Colonic mucosa (tissue), 4 donors: ENCODE data around the gene MON1B. TPM values are rescaled to one million over a fixed set of nuclear protein-coding genes. Genes with fewer than 3 reads are reported as not detected.
"Not testable (repeated sequence)": the region's sequence is repeated elsewhere in the genome, so short reads cannot be mapped to it uniquely, and the experiment has no call there.

Experiments used
- DNase-seq: peaks from one replicate; pipeline ENCODE4 v3.0.0-alpha.2; 2020
- H3K27ac ChIP-seq: fragments of 200-600 bp; one replicate; pipeline ENCODE4 v1.8.0; 2021
- H3K27me3 ChIP-seq: fragments of 200-600 bp; one replicate; pipeline ENCODE4 v1.8.0; 2021
- H3K36me3 ChIP-seq: fragments of 200-600 bp; one replicate; pipeline ENCODE4 v1.8.0; 2021
- H3K4me1 ChIP-seq: fragments of 200-600 bp; one replicate; pipeline ENCODE4 v1.8.0; 2021; ENCODE audit warnings: mild to moderate bottlenecking
- H3K4me3 ChIP-seq: fragments of 200-600 bp; one replicate; pipeline ENCODE4 v1.8.0; 2021
- H3K9ac ChIP-seq, 2 donors: one replicate each; pipeline ENCODE4 v1.7.0; 2013; ENCODE audit warnings: control low read depth in 2 of 2, low read depth in 2 of 2, low read length in 2 of 2
- H3K9me3 ChIP-seq: fragments of 200-600 bp; one replicate; pipeline ENCODE4 v1.8.0; 2021
- CTCF ChIP-seq: fragments of 200-600 bp; IDR thresholded peaks from one replicate; pipeline ENCODE4 v1.8.0; 2022; ENCODE audit warnings: antibody characterized with exemption, mild to moderate bottlenecking
- intact Hi-C: fragments of 100-400 bp; cut with DNase I; formaldehyde crosslinking; loops from one replicate; pipeline ENCODE4 v1.14.1; 2022
- total RNA-seq, 2 donors: library from RNA; stranded (reverse); fragmentation: NEBNext Ultra II Directional in 1 of 2; extraction: Animal tissue kit (Norgen Biotek cat#: 25700) in 1 of 2; gene quantifications; one replicate each; pipeline ENCODE4 v1.2.1, GENCODE V29; 2021
- donor health status: healthy.
- donor health status: DM: no; HTN: no; CAD: no.
- donor health status: DM: no; HTN: no; CAD: no.

MON1B gene
- total RNA-seq, 2 donors from 2014 or later: 69.6 to 103 TPM

- H3K27ac ChIP-seq: no peak overlapping the region
- TF ChIP-seq CTCF: peak; percentile 48
- intact Hi-C loops: loop anchor here (5.0 kb wide), 1 partner anchor 1380 kb away; no protein-coding TSS in a partner anchor
- H3K4me3 ChIP-seq: no peak overlapping the region
- no peaks in the 10 kb centered on the region for H3K9me3 ChIP-seq
- H3K27me3 ChIP-seq: no peaks in the 10 kb centered on the region
- no peaks in the 10 kb centered on the region for H3K36me3 ChIP-seq
- H3K4me1 ChIP-seq: no peaks in the 10 kb centered on the region
- peak; percentile 34 for DNase-seq
- no peak overlapping the region for H3K9ac ChIP-seq
Observed at GRCh38 chr16:77171745-77172635, 19.0 kb upstream of the MON1B start.

- Histone ChIP-seq H3K9me3 (no peaks in the 10 kb centered on the region), H3K9ac (no peak overlapping the region), H3K27ac (no peak overlapping the region), H3K27me3 (no peaks in the 10 kb centered on the region), H3K4me1 (no peaks in the 10 kb centered on the region), H3K4me3 (no peak overlapping the region), H3K36me3 (no peaks in the 10 kb centered on the region)
- DNase-seq: no peak
- TF ChIP-seq CTCF: no peak
- intact Hi-C loops: loop anchor here (5.0 kb wide), 1 partner anchor 1381 kb away; no protein-coding TSS in a partner anchor
Observed at GRCh38 chr16:77172951-77173350, 18.0 kb upstream of the MON1B start.

GRCh38 chr16:77183137-77183536 is 7.9 kb upstream of the MON1B start:
- H3K4me3 ChIP-seq: no peak overlapping the region
- H3K9ac ChIP-seq: no peak overlapping the region
- H3K36me3 ChIP-seq: no peaks in the 10 kb centered on the region
- no peaks in the 10 kb centered on the region for H3K27me3 ChIP-seq
- no peak for TF ChIP-seq CTCF
- no peak for DNase-seq
- H3K9me3 ChIP-seq: no peaks in the 10 kb centered on the region
- no peaks in the 10 kb centered on the region for H3K4me1 ChIP-seq
- intact Hi-C loops: no loop called here
- H3K27ac ChIP-seq: no peak overlapping the region

GRCh38 chr16:77186298-77186697 is 4.7 kb upstream of the MON1B start:
- DNase-seq, intact Hi-C loops, H3K36me3 ChIP-seq, H3K9me3 ChIP-seq, H3K27me3 ChIP-seq, H3K4me3 ChIP-seq, H3K4me1 ChIP-seq, H3K9ac ChIP-seq, H3K27ac ChIP-seq: not testable (repeated sequence)

- H3K27me3 ChIP-seq: no peaks in the 10 kb centered on the region
- H3K9ac ChIP-seq: peak overlapping the region; percentile 86 to 95
- no peak for TF ChIP-seq CTCF
- no peaks in the 10 kb centered on the region for H3K36me3 ChIP-seq
- peak overlapping the region; percentile 99 for H3K27ac ChIP-seq
- H3K4me1 ChIP-seq: peaks cover 8% of the 10 kb centered on the region
- peak overlapping the region; percentile 87 for H3K4me3 ChIP-seq
- H3K9me3 ChIP-seq: no peaks in the 10 kb centered on the region
- intact Hi-C loops: no loop called here
- DNase-seq: no peak
Observed at GRCh38 chr16:77190190-77190477, 856 bp upstream of the MON1B start.

- DNase-seq: peak; percentile 31
- H3K4me3 ChIP-seq: peak overlapping the region; percentile 87
- H3K9me3 ChIP-seq: no peaks in the 10 kb centered on the region
- H3K9ac ChIP-seq: peak overlapping the region; percentile 77 to 95
- peak overlapping the region; percentile 99 for H3K27ac ChIP-seq
- no peak for TF ChIP-seq CTCF
- peaks cover 8% of the 10 kb centered on the region for H3K36me3 ChIP-seq
- intact Hi-C loops: no loop called here
- H3K27me3 ChIP-seq: no peaks in the 10 kb centered on the region
- peaks cover 8% of the 10 kb centered on the region for H3K4me1 ChIP-seq
Observed at GRCh38 chr16:77191259-77191969, 424 bp downstream of the MON1B start.
